ENCODE measurements around the gene ABHD4.
"Not testable (repeated sequence)": the region's sequence is repeated elsewhere in the genome, so short reads cannot be mapped to it uniquely, and the experiment has no call there.

Gene ABHD4

DNA sequence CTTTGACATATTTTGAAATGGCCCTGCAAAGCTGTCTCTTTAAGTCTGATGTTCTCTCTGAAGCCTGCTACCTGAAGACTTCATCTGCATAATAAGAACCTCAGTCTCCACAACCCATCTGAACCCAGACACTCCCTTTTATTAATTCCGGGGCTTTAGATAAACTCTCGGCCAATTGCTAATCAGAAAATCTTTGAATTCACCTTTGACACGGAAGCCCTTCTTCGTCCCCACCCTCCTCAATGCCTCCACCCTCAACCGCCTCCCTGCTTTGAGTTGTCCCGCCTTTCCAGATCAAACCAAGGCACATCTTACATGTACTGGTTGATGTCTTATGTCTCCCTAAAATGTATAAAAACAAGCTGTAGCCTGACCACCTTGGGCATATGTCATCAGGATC is 28.5 kb downstream of the ABHD4 start:
- H3K4me3 ChIP-seq (ENCODE audit: low read length), result no peak overlapping the region
- DNase-seq (ENCODE audit: low read depth), result no peak
- TF ChIP-seq, protein P1, sequence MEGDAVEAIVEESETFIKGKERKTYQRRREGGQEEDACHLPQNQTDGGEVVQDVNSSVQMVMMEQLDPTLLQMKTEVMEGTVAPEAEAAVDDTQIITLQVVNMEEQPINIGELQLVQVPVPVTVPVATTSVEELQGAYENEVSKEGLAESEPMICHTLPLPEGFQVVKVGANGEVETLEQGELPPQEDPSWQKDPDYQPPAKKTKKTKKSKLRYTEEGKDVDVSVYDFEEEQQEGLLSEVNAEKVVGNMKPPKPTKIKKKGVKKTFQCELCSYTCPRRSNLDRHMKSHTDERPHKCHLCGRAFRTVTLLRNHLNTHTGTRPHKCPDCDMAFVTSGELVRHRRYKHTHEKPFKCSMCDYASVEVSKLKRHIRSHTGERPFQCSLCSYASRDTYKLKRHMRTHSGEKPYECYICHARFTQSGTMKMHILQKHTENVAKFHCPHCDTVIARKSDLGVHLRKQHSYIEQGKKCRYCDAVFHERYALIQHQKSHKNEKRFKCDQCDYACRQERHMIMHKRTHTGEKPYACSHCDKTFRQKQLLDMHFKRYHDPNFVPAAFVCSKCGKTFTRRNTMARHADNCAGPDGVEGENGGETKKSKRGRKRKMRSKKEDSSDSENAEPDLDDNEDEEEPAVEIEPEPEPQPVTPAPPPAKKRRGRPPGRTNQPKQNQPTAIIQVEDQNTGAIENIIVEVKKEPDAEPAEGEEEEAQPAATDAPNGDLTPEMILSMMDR (IDR thresholded peaks at IDR 0.05; ENCODE audit: insufficient read depth, low read depth, low read length, missing control alignments), result no peak

DNA sequence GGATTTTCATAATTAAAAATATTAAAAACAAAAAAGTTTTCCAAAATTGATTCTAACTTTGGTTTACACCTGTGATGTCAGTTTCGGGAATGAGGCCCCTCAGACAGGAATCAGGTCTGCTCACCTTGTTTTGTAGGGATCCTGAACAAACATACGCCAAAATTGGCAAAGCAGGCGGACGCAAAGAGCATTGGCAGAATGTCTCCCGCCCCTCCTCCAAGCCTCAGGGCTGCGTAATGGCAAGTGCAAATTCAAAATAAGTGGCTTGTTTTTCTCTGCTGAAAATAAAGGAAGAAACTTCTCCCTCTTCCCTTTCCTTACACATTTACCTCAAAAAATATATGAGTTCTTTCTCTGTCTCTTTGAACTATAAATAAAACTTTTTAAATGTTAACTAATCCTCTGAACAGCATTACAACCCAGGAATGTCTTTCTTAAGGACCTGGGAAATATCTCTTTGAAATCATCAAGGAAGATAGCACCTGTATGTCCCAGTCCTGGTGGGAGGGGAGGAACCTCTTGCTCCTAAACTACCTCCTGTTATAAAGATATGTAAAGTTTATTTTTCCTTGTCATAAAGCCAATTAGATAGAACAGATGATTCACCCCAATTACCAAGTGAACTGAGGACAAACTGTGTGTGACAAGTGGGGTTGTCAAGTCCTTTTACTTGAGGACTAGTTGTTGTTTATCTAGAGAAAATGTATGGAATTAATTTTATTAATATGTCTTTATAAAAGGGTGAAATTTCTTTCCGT is 29.6 kb downstream of the ABHD4 start:
- H3K4me3 ChIP-seq (ENCODE audit: low read length), result no peak overlapping the region

DNA sequence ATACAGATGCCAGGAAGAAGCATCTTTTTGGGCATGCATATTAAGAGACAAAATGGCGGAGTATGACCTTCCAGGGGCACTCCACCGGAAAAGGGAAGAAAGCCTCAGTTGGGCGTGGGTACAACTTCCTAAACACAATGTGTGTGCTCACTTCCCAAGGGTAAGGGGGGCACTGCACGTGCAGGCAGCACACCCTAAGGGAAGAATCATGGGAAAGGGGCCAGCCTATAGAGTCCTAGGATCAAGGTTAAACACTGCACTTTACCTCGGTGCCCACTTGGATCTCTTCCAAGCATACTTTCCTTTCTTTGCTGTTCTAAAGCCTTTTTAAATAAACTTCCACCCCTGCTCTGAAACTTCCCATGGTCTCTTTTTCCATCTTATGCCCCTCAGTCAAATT is 31.3 kb downstream of the ABHD4 start:
- DNase-seq (ENCODE audit: low read depth), result no peak
- TF ChIP-seq, protein P1 (IDR thresholded peaks at IDR 0.05; ENCODE audit: insufficient read depth, low read depth, low read length, missing control alignments), result no peak
- no peak overlapping the region for H3K4me3 ChIP-seq (ENCODE audit: low read length)

More for the DNA sequence above, 29.6 kb downstream of the ABHD4 start:
- TF ChIP-seq, protein P1 (IDR thresholded peaks at IDR 0.05; ENCODE audit: insufficient read depth, low read depth, low read length, missing control alignments), result no peak
- DNase-seq (ENCODE audit: low read depth), result no peak

DNA sequence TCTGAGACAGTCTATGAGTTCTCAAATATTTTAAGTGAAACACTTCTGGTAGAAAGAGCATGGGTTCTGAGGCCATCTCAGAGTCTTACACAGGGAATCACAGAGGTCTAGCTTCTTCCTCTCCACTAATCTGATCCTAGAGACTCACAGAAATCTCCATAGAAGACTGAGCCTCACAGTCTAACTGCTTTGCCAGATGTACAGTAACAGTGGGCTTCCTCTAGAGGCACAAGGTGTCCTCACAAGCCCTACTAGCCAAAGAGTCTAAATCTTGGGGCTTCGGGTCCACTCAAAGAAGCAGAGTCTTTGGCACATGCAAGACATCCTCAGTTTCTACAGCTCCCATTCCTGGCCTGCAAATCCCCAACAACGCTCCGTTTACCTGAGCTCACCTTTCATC is 32.0 kb downstream of the ABHD4 start:
- no peak for DNase-seq (ENCODE audit: low read depth)
- TF ChIP-seq, protein P1 (IDR thresholded peaks at IDR 0.05; ENCODE audit: insufficient read depth, low read depth, low read length, missing control alignments), result no peak
- no peak overlapping the region for H3K4me3 ChIP-seq (ENCODE audit: low read length)

DNA sequence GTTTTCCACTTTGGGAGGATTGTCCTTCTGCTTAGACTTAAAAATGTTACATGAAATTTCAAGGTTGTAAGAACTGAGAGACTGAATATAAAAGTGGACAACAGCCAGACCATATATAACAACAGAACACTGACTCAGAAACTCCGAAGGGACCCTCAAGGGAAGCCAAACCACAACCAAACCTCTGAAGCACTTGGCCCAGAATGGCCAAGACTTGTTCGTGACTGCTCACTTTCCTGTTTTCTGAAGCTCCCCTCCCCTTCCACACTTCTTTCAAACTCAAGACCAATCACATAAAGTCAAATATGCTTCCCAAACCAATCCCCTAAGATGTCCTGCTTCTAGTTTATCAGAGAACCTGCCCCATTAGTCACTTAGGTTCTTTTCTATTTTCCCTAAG is 32.4 kb downstream of the ABHD4 start:
- no peak overlapping the region for H3K4me3 ChIP-seq (ENCODE audit: low read length)
- DNase-seq (ENCODE audit: low read depth), result no peak
- TF ChIP-seq, protein P1 (IDR thresholded peaks at IDR 0.05; ENCODE audit: insufficient read depth, low read depth, low read length, missing control alignments), result no peak

DNA sequence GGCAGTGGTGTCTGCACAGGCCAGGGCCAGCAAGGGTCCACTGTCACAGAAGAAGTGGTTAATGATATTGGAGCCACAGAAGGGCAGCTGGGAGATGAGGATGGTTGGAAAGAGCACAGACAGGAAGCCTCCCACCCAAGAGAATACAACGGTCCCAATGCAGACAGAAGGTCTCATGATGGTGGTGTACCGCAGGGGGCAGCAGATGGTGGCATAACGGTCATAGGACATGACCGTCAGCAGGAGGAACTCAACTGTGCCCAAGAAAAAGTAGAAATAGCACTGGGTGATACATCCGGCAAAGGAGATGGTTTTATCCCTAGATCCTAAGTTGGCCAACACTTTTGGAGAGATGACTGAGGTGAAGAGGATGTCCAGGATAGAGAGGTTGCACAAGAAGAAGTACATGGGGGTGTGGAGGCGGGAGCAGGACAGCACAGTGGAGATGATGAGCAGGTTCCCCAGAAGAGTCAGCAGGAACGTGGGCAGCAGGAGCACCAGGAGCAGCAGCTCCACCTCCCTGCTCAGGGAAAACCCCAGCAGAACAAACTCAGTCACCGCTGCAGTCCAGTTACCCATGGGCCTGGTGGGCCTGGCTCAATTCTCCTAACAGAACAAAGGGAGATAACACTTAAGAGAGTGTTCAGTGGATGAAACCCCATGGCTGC is 36.3 kb downstream of the ABHD4 start:
- TF ChIP-seq, protein P1 (IDR thresholded peaks at IDR 0.05; ENCODE audit: insufficient read depth, low read depth, low read length, missing control alignments), result no peak
- no peak for DNase-seq (ENCODE audit: low read depth)

DNA sequence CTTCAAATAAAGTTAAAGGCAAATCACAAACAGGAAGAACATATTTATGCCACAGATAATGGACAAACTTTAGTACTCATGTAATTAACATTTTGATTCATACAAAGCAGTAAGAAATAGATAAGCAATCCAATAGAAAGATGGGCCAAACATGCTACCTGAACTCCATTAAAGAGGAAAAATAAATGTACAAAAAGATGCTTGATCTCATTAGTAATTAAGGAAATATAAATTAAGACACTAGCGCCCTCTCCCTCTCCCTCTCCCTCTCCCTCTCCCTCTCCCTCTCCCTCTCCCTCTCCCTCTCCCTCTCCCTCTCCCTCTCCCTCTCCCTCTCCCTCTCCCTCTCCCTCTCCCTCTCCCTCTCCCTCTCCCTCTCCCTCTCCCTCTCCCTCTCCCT is 37.9 kb downstream of the ABHD4 start:
- DNase-seq (ENCODE audit: low read depth); H3K4me3 ChIP-seq (ENCODE audit: low read length): not testable (repeated sequence)

More for the DNA sequence above, 36.3 kb downstream of the ABHD4 start:
- H3K4me3 ChIP-seq (ENCODE audit: low read length), result no peak overlapping the region
